Measurements from ENCODE around the gene APCDD1. TPM values are rescaled to one million over a fixed set of nuclear protein-coding genes. Genes with fewer than 3 reads are reported as not detected.

Gene APCDD1
- total and polyA plus RNA-seq, 2 experiments from 2014 or later, result 0.31 to 1.0 TPM

DNA sequence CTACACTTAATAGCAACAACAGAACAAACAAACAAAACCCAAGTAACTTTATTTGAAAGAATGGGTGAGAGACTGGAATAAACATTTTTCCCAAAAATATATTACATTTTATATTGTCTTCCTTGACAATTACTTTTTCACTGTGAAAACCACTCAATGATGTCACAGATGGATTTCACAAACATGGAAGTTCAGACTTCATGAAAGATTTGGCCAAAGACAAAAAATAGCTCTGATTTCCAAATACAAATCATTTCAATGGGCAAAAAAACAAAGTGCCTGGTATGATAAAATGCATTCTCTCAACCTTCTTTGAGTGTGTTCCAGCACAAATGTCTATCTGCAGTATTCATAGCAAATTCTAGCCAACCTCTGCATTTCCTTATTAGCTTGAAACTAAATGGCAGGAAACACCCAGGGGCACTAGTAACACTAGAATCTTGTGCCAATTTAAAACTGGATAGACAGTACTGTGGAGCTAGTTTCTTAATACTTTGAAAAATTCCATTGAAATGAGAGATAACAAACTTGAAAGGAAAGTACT lies 42.8 kb downstream of the APCDD1 start:
- Histone ChIP-seq H3K27me3 (ENCODE audit: insufficient read depth) (no peaks in the 10 kb centered on the region), H3K36me3 (ENCODE audit: insufficient read depth) (no peaks in the 10 kb centered on the region), H3F3A (replicated peaks; ENCODE audit: low read depth) (no peaks in the 10 kb centered on the region), H3K4me3 (no peak overlapping the region), H3K79me2 (replicated peaks; ENCODE audit: insufficient read depth) (no peaks in the 10 kb centered on the region), H3K4me1 (ENCODE audit: insufficient read depth) (no peaks in the 10 kb centered on the region), H3K27ac (ENCODE audit: low read depth) (no peak overlapping the region), H3K4me2 (no peak overlapping the region), H3K9me2 (ENCODE audit: insufficient read depth) (peaks cover 5% of the 10 kb centered on the region; the same call in 1 of the 2 replicates), H2AFZ (no peak overlapping the region), H4K20me1 (replicated peaks; ENCODE audit: insufficient read depth) (no peaks in the 10 kb centered on the region)
- H3K4me3 Mint-ChIP-seq, result no peak overlapping the region
- no peak for ATAC-seq
- no peaks in the 10 kb centered on the region for H3K4me1 Mint-ChIP-seq
- H3K36me3 Mint-ChIP-seq (ENCODE audit: low read depth), result no peaks in the 10 kb centered on the region
- H3K27ac Mint-ChIP-seq, result no peak overlapping the region
- no peak for DNase-seq (ENCODE audit: low spot score)
- no peak for TF ChIP-seq ZNF331 (CRISPR knock-in tag; IDR thresholded peaks at IDR 0.05; ENCODE audit: low read depth)
- TF ChIP-seq, protein P1, sequence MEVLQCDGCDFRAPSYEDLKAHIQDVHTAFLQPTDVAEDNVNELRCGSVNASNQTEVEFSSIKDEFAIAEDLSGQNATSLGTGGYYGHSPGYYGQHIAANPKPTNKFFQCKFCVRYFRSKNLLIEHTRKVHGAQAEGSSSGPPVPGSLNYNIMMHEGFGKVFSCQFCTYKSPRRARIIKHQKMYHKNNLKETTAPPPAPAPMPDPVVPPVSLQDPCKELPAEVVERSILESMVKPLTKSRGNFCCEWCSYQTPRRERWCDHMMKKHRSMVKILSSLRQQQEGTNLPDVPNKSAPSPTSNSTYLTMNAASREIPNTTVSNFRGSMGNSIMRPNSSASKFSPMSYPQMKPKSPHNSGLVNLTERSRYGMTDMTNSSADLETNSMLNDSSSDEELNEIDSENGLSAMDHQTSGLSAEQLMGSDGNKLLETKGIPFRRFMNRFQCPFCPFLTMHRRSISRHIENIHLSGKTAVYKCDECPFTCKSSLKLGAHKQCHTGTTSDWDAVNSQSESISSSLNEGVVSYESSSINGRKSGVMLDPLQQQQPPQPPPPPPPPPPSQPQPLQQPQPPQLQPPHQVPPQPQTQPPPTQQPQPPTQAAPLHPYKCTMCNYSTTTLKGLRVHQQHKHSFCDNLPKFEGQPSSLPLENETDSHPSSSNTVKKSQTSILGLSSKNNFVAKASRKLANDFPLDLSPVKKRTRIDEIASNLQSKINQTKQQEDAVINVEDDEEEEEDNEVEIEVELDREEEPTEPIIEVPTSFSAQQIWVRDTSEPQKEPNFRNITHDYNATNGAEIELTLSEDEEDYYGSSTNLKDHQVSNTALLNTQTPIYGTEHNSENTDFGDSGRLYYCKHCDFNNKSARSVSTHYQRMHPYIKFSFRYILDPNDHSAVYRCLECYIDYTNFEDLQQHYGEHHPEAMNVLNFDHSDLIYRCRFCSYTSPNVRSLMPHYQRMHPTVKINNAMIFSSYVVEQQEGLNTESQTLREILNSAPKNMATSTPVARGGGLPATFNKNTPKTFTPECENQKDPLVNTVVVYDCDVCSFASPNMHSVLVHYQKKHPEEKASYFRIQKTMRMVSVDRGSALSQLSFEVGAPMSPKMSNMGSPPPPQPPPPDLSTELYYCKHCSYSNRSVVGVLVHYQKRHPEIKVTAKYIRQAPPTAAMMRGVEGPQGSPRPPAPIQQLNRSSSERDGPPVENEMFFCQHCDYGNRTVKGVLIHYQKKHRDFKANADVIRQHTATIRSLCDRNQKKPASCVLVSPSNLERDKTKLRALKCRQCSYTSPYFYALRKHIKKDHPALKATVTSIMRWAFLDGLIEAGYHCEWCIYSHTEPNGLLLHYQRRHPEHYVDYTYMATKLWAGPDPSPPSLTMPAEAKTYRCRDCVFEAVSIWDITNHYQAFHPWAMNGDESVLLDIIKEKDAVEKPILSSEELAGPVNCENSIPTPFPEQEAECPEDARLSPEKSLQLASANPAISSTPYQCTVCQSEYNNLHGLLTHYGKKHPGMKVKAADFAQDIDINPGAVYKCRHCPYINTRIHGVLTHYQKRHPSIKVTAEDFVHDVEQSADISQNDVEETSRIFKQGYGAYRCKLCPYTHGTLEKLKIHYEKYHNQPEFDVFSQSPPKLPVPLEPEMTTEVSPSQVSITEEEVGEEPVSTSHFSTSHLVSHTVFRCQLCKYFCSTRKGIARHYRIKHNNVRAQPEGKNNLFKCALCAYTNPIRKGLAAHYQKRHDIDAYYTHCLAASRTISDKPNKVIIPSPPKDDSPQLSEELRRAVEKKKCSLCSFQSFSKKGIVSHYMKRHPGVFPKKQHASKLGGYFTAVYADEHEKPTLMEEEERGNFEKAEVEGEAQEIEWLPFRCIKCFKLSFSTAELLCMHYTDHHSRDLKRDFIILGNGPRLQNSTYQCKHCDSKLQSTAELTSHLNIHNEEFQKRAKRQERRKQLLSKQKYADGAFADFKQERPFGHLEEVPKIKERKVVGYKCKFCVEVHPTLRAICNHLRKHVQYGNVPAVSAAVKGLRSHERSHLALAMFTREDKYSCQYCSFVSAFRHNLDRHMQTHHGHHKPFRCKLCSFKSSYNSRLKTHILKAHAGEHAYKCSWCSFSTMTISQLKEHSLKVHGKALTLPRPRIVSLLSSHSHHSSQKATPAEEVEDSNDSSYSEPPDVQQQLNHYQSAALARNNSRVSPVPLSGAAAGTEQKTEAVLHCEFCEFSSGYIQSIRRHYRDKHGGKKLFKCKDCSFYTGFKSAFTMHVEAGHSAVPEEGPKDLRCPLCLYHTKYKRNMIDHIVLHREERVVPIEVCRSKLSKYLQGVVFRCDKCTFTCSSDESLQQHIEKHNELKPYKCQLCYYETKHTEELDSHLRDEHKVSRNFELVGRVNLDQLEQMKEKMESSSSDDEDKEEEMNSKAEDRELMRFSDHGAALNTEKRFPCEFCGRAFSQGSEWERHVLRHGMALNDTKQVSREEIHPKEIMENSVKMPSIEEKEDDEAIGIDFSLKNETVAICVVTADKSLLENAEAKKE (CRISPR knock-in tag; IDR thresholded peaks at IDR 0.05), result no peak
- TF ChIP-seq, protein P2, sequence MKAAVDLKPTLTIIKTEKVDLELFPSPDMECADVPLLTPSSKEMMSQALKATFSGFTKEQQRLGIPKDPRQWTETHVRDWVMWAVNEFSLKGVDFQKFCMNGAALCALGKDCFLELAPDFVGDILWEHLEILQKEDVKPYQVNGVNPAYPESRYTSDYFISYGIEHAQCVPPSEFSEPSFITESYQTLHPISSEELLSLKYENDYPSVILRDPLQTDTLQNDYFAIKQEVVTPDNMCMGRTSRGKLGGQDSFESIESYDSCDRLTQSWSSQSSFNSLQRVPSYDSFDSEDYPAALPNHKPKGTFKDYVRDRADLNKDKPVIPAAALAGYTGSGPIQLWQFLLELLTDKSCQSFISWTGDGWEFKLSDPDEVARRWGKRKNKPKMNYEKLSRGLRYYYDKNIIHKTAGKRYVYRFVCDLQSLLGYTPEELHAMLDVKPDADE (IDR thresholded peaks at IDR 0.05), result no peak
- no peaks in the 10 kb centered on the region for H3K9me3 Mint-ChIP-seq
- no peaks in the 10 kb centered on the region for H3K27me3 Mint-ChIP-seq (ENCODE audit: insufficient read depth, low read depth, poor library complexity)

DNA sequence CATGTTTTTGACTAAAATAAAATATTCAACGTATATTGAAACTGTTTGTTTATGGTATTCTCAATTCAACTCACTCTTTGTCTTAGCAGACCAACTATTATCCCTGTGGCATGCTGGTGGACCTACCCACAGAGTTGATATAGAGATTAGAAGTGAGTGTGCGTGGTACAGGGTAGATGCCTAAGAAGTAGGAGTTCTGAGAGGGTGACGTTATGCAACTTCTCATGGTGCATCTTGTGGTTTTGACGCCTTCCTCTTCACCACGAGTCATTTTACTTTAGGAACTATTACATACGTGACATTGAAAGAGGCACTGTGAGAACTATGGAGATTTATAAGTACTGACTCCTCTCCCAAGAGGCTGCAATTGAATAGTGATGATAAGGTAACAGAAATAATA lies 44.8 kb downstream of the APCDD1 start:
- no peaks in the 10 kb centered on the region for H3K9me3 Mint-ChIP-seq
- H3K4me3 ChIP-seq, result no peak overlapping the region
- H3K4me3 Mint-ChIP-seq, result no peak overlapping the region
- no peaks in the 10 kb centered on the region for H3K27me3 ChIP-seq (ENCODE audit: insufficient read depth)
- TF ChIP-seq CREB1 (CRISPR knock-in tag; IDR thresholded peaks at IDR 0.05; ENCODE audit: low read depth), result no peak
- TF ChIP-seq STAT1 (IDR thresholded peaks at IDR 0.05; ENCODE audit: unreplicated experiment), result no peak
- TF ChIP-seq EZH2phosphoT487 (IDR thresholded peaks at IDR 0.05; ENCODE audit: unreplicated experiment), result no peak
- H4K20me1 ChIP-seq (replicated peaks; ENCODE audit: insufficient read depth), result no peaks in the 10 kb centered on the region
- H3K4me1 ChIP-seq (ENCODE audit: insufficient read depth), result no peaks in the 10 kb centered on the region
- no peaks in the 10 kb centered on the region for H3K4me1 Mint-ChIP-seq
- no peak overlapping the region for H3K4me2 ChIP-seq
- H3K36me3 Mint-ChIP-seq (ENCODE audit: low read depth), result no peaks in the 10 kb centered on the region
- no peaks in the 10 kb centered on the region for H3F3A ChIP-seq (replicated peaks; ENCODE audit: low read depth)
- no peaks in the 10 kb centered on the region for H3K36me3 ChIP-seq (ENCODE audit: insufficient read depth)
- DNase-seq (ENCODE audit: low spot score) (no peak), ATAC-seq (no peak)
- H3K27me3 Mint-ChIP-seq (ENCODE audit: insufficient read depth, low read depth, poor library complexity), result no peaks in the 10 kb centered on the region
- H3K9me2 ChIP-seq (ENCODE audit: insufficient read depth), result 0 out of 2 replicates have a peak, but pooled peaks cover under 1% of the 10 kb centered on the region
- no peaks in the 10 kb centered on the region for H3K79me2 ChIP-seq (replicated peaks; ENCODE audit: insufficient read depth)
- H3K27ac Mint-ChIP-seq, result no peak overlapping the region
- H2AFZ ChIP-seq, result no peak overlapping the region
- H3K27ac ChIP-seq (ENCODE audit: low read depth), result no peak overlapping the region

Data from GM23338 (cell line).